ENCODE results near the gene JAML. TPM values are rescaled to one million over a fixed set of nuclear protein-coding genes. Genes with fewer than 3 reads are reported as not detected.

The JAML gene
- total and polyA plus RNA-seq, 9 of the 15 experiments (the other 6 are each of a cell fraction or from before 2014, with no cell fraction given), result 0.05 to 0.32 (median 0.22) TPM; not detected in 4

DNA sequence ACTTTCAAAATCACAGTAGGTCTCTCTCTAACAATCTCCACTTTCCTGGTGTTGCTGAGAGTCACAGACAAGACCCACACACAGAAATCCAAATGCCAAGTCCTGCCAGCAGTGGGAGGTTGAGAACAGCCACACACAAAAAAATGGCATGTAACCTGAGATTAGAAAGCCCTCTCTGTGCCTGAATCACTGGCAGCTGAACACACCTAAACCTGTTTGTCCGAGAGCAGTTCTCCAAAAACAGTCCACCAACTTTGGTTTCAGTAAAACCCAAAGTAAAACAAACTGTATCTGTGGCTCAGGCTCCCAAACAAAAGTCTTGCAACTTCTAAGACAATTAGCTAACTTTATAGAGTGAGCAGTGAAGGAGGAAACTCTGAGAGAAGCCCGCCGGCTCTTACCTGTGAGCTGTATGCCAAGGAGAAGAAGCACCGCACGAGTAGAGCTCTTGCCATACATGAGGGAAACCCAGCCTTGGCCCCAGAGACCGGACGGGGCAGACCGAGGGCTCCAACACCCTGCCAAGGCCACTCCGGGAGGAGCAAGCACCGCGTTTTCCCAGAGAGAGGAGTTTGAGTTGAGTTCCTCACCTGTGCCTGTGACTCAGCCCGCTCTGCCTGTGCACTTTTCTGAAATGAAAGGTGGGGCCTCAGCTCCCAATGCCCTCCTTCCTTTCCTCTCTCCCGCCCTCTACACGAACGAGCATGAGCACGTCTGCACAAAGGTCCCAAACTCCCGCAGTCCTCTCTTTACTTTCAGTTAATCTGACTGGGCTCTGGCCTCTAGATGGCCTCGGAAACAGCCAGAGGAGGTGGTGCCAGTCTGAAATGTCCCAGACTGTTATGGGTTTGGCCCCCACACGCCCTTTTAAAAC, 39.1 kb upstream of the JAML start, which contains the start of gene MPZL2:
Gene MPZL2 (minus strand): TSS at position 603 of the 874 bp plus-strand sequence. CDS start 144 bp downstream, at position 459.
- DNase-seq (ENCODE audit: extremely low read depth in 1 of 4, low spot score in 3 of 4) (no peak), ATAC-seq (peak; percentile 59), FAIRE-seq (no peak)
- H3K27ac ChIP-seq (ENCODE audit: extremely low read depth, low read depth, low read length), result no peak within 1 kb of the TSS
- H3K4me3 ChIP-seq, result no peak within 1 kb of the TSS
- no TSS peak for BruUV-seq (replicated peaks)
- intact Hi-C loops (cut with micrococcal nuclease) (no loop called here), in situ Hi-C loops (cut with MboI) (no loop called here)
- POLR2A ChIA-PET, result interaction anchor here (0.7 kb wide), 1 partner anchor 12 kb away, joined by 3 read pairs; the partner anchor contains the start of gene MPZL3
- H2AFZ ChIP-seq (ENCODE audit: low read depth, low read length), result peak within 1 kb of the TSS; percentile 43
- WGBS (ENCODE audit: insufficient coverage, low coverage, missing lambda C conversion rate), result under 1% methylated on average over 19 of the region's 19 CpGs
- CTCF ChIA-PET (ENCODE audit: low intra/inter-chr PET ratio), result no interaction called here
- H3K4me2 ChIP-seq (ENCODE audit: insufficient read depth, low read length), result peak within 1 kb of the TSS; percentile 6; the same call in 1 of the 2 replicates
- H3K9me3 ChIP-seq (replicated peaks; ENCODE audit: control insufficient read depth, insufficient read depth, low read depth, low read length), result 0 out of 2 replicates have a peak, but pooled peaks cover 2% of the 10 kb centered on the region
- H3K27me3 ChIP-seq (ENCODE audit: control insufficient read depth in 2 of 2, insufficient read depth in 2 of 2, low read length in 2 of 2), result peaks cover 31 to 37% of the 10 kb centered on the region in 2 experiments
- TF ChIP-seq, protein P1, sequence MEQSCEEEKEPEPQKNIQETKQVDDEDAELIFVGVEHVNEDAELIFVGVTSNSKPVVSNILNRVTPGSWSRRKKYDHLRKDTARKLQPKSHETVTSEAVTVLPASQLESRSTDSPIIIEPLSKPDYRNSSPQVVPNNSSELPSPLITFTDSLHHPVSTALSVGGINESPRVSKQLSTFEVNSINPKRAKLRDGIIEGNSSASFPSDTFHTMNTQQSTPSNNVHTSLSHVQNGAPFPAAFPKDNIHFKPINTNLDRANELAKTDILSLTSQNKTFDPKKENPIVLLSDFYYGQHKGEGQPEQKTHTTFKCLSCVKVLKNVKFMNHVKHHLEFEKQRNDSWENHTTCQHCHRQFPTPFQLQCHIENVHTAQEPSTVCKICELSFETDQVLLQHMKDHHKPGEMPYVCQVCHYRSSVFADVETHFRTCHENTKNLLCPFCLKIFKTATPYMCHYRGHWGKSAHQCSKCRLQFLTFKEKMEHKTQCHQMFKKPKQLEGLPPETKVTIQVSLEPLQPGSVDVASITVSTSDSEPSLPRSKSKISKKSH (CRISPR knock-in tag; IDR thresholded peaks at IDR 0.05), result no peak
- TF ChIP-seq NRF1 (conservative IDR thresholded peaks at IDR 0.05 in 1 of 2, IDR thresholded peaks at IDR 0.05 in 1 of 2), result 0 out of 4 replicates have a peak, but pooled peaks of 1 of the 2 experiments have one; percentile 23
- peak; percentile 2 for TF ChIP-seq ZFP36 (IDR thresholded peaks at IDR 0.05; ENCODE audit: low read depth, low read length, partially characterized antibody)
- TF ChIP-seq ZNF431 (CRISPR knock-in tag; IDR thresholded peaks at IDR 0.05), result peak; percentile 35; the same call in 1 of the 2 replicates
- H4K20me1 ChIP-seq (replicated peaks; ENCODE audit: control insufficient read depth, insufficient read depth, low read length), result no peaks in the 10 kb centered on the region
- H3K79me2 ChIP-seq (ENCODE audit: control insufficient read depth, insufficient read depth, low read length), result no peaks in the 10 kb centered on the region
- no peaks in the 10 kb centered on the region for H3K4me1 ChIP-seq (replicated peaks in 1 of 2; ENCODE audit: control insufficient read depth in 2 of 2, insufficient read depth in 2 of 2, low read length in 2 of 2)
- H3K9me1 ChIP-seq (ENCODE audit: control insufficient read depth, insufficient read depth, low read length), result no peaks in the 10 kb centered on the region
- 0 out of 4 replicates have a peak within 1 kb of the TSS, but pooled peaks of 1 of the 2 experiments have one; percentile 19 for H3K9ac ChIP-seq (ENCODE audit: insufficient read depth in 1 of 2, low read depth in 2 of 2, low read length in 2 of 2)
- no peaks in the 10 kb centered on the region for H3K36me3 ChIP-seq (ENCODE audit: control insufficient read depth, insufficient read depth, low read length)
